HG02642 (cell line): Measurements from ENCODE around the gene CRY1.
A peak's percentile ranks its signal among the peaks of the same experiment; 100 is the strongest.

Experiments used
- ATAC-seq: cut with Tn5 transposase; IDR thresholded peaks from one replicate; pipeline ENCODE4 v1.9.1; 2021; ENCODE audit warnings: mild to moderate bottlenecking; ENCODE audit not compliant: unreplicated experiment, poor library complexity

The CRY1 gene

DNA sequence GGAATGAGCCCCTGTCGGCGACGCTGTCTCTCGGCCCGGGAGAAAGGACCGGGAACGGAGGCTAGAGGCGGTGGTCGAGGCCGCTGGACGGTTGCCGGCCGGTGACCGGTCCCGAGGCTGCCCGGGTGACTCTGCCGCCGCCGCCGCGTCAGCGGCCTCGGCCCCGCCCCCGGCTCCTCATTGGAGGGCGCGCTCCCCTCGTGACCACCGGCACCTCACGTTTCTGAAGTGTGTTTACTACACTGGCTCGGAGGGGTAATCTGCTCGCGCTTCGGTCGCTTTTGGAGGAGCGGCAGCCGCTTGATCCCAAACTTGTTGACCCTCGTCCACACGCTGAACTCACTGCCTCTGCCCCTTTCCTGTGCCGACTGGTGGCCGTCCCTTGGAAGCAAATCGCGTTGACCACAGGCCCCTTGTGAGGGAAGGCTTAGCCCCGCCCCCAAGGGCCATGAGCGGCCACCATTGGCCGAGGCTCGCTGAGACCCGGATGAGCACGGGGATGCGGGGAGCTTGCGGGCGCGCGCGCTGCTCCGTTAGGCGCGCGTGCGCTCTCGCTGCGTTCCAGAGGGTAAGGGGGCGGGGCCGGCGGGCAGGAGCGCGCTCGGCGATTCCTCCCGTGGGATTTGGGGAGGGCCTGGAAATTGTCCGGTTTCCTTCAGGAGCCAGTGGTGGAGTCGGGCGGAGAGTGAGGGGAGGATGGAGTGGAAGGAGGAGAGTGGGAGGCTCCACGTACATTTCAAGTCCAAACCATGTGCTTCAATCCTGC is at the start of gene CRY1:
CRY1 (minus strand) TSS at position 133 of the 766 bp plus-strand sequence. CDS start 588 bp downstream, outside the sequence.
- peak; percentile 88 for ATAC-seq

- ATAC-seq: no peak
These were observed 46.4 kb upstream of the CRY1 start for GRCh38 chr12:107139787-107140186.

DNA sequence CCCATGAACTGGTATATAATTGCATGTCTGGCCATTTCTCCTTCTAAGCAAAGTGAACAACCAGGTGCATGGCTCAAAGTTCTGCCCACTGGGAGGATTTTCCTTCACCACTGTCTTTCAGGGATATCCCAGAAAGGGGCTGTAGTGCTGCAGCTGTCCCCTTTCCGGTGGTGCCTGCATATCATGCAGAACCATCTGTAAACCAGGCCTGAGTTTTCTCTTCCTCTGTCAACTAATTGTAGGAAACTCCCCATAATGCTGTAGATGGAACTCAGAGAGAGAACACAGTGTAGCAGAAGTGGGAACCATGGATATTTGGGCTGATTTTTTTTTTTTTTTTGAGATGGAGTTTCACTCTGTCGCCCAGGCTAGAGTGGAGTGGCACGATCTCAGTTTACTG is 45.6 kb upstream of the CRY1 start:
- no peak for ATAC-seq

DNA sequence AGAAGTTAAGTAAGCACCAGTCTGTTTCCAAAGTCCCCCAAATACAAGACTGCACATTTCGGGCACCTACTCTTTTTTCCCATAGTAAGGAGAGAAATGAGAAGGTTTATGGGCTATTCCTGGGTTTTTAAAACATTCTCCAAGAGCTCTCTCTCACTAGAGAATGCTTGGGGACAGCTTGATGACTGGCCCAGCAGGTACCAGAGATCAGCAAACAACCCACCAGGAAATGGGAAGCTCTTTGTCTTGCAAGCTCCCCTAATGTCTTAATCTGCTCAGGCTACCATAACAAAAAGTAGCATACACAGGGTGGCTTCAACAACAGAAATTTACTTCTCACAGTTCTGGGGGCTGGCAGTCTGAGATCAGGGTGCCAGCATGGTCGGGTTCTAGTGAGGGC is 41.8 kb upstream of the CRY1 start:
- ATAC-seq: no peak

DNA sequence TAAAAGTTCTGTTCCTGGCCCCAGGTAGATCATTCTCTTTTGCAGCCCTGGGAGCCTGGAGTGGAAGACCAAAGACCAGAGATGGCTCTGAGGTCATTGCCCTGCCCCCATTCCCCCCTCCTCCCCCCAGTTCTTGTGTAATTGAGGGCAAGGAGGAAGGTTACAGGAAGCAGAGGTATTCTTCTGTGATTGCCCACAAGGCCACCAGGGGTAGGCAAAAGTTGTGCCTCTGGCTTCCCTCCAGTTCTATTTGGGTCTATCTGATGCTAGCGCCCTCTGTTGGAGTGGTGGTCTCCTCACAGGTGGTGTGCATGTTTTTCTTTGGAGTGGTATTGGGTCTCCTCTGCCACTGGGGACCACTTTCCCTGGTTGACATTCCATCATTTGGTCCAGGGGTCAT is 41.2 kb upstream of the CRY1 start:
- no peak for ATAC-seq

- ATAC-seq: no peak
These were observed 40.1 kb upstream of the CRY1 start for GRCh38 chr12:107133462-107133861.

DNA sequence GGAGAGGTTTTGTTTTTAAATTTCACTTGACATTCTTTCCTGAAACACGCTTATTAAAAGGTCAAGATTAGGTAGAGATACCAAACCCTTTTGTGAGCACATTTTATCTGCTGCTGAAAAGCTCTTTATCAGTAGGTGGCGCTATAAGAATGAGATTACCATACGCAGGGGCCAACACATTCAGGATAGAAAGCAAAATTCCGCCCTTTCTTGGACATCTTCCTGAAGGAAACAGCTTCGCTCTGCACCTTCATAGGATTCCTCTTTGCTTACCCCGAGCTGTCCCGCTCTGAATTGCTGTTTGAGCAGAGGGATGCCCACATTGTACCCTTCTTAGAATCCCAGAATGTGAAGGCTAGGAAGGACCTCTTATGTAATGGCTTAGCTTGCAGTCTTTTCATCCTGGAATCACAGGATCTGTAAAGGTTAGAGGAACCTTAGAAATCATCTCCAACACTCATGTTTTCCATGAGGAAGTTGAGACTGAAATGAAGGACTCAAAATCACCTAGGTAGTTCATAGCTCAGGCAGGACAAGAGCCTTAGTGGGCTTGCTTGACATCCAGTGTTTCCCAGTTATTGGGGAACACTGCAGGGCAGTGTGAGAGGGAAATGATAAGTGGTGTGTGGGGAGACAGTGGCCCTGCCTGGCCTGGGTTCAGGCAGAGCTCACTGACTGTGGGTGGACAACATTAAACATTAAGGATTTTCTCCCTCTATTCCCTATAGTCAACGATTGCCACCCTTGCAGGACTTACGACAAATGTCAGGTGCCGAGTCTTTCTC is 38.7 kb upstream of the CRY1 start:
- no peak for ATAC-seq

GRCh38 chr12:107130830-107131611 is 37.7 kb upstream of the CRY1 start:
- ATAC-seq: no peak

GRCh38 chr12:107129315-107129930 is 36.1 kb upstream of the CRY1 start:
- ATAC-seq: no peak

DNA sequence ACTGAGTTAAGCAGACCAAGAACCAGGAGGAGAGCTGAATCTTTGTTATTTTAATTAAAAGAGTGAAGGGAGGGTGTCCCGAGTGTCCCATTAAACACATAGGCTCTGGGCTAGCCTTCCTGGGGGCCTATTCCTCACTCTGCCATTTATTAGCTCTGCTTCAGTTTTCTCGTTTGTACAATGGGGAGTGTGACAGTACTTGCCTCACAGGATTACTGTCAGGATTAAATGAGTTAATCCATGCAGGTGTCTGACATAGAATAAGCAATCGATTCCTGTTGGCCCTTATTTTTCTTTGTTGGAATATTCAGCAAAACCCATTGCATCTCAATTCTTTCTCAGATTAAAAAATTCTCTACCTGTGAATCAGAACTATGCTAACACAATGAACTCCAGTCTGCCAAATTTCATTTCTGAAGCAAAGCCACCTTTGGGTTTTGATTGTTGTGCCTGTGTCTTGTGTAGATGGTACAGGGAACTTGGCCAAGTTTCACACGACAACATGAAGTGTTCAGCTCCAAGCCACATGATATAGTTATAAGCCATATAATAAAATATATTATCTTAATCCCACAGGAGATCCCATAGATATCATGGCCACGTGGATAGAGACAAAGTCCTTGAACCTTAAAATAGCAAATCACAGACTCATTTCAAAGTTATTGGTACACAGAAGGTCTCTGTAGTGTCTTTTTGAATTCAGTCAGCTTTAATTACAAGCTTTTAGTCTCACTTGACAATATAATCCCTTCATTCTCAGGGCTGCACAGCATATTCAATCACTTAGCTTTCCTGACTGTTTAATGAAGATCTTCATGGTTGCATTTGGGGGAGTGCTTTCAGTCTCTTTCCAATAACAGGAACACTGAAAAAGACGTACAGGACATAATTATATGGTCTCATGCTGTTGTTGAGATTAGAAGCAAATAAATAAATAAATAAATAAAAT is 34.4 kb upstream of the CRY1 start:
- ATAC-seq: no peak

GRCh38 chr12:107126796-107127481 is 33.6 kb upstream of the CRY1 start:
- ATAC-seq: no peak

- no peak for ATAC-seq
These were observed 32.5 kb upstream of the CRY1 start for GRCh38 chr12:107125833-107126232.

- ATAC-seq: no peak
These were observed 29.2 kb upstream of the CRY1 start for GRCh38 chr12:107122452-107122958.

- no peak for ATAC-seq
These were observed 25.7 kb upstream of the CRY1 start for GRCh38 chr12:107119091-107119490.

- ATAC-seq: no peak
These were observed 25.3 kb upstream of the CRY1 start for GRCh38 chr12:107118624-107119023.

GRCh38 chr12:107115119-107115518 is 21.8 kb upstream of the CRY1 start:
- no peak for ATAC-seq

- no peak for ATAC-seq
These were observed 18.0 kb upstream of the CRY1 start for GRCh38 chr12:107111314-107111713.
